Spleen (tissue), 7 donors: ENCODE measurements around the gene NELFCD.
"Not testable (repeated sequence)": the region's sequence is repeated elsewhere in the genome, so short reads cannot be mapped to it uniquely, and the experiment has no call there.

Experiments used
- POLR2A ChIP-seq, 3 donors: fragments of 450-650 bp; IDR thresholded peaks; one replicate each; pipeline ENCODE4 v1.5.1; 2017; ENCODE audit warnings: antibody characterized with exemption in 3 of 3, mild to moderate bottlenecking in 1 of 3
- TF ChIP-seq, protein P1 (sequence below), 11 experiments: fragments of 200-600 bp in 7 of 11; fragments of 450-650 bp in 4 of 11; sonication (generic) in 4 of 11; IDR thresholded peaks in 8 of 11; conservative IDR thresholded peaks in 3 of 11; 1 replicate in 7 of 11; 2 replicates in 4 of 11; pipeline versions ENCODE4 v1.4.0 to v1.8.0; 2016 to 2021; ENCODE audit warnings: antibody characterized with exemption in 11 of 11, inconsistent platforms in 4 of 11, mild to moderate bottlenecking in 1 of 11
- donor health status: DM: no; HTN: no; CAD: no; lungs with moderate emphysema.
- donor health status: DM: no; HTN: no; CAD: no.
- donor health status: DM: no; HTN: no; CAD: no.

DNA sequence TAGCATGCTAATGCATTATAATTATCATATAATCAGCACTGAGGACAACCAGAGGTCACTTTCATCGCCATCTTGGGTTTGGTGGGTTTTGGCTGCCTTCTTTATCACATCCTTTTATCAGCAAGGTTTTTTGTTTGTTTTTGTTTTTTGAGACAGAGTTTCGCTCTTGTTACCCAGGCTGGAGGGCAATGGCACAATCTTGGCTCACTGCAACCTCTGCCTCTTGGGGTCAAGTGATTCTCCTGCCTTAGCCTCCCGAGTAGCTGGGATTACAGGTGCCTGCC is 30.8 kb downstream of the NELFCD start:
- TF ChIP-seq, protein P1, sequence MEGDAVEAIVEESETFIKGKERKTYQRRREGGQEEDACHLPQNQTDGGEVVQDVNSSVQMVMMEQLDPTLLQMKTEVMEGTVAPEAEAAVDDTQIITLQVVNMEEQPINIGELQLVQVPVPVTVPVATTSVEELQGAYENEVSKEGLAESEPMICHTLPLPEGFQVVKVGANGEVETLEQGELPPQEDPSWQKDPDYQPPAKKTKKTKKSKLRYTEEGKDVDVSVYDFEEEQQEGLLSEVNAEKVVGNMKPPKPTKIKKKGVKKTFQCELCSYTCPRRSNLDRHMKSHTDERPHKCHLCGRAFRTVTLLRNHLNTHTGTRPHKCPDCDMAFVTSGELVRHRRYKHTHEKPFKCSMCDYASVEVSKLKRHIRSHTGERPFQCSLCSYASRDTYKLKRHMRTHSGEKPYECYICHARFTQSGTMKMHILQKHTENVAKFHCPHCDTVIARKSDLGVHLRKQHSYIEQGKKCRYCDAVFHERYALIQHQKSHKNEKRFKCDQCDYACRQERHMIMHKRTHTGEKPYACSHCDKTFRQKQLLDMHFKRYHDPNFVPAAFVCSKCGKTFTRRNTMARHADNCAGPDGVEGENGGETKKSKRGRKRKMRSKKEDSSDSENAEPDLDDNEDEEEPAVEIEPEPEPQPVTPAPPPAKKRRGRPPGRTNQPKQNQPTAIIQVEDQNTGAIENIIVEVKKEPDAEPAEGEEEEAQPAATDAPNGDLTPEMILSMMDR (IDR thresholded peaks at IDR 0.05 in 8 of 11, conservative IDR thresholded peaks at IDR 0.05 in 3 of 11): not testable (repeated sequence)
- TF ChIP-seq POLR2A (IDR thresholded peaks at IDR 0.05): not testable (repeated sequence)
